ENCODE measurements around the gene NPTX1.

Gene NPTX1

GRCh38 chr17:80442764-80443163 is 33.6 kb downstream of the NPTX1 start:
- Histone ChIP-seq H3K27ac (no peak overlapping the region), H4K20me1 (peaks cover 0 to 58% (median 25%) of the 10 kb centered on the region in 11 experiments; a peak in 12 of 22 replicates), H3K36me3 (no peaks in the 10 kb centered on the region), H3K9ac (no peak overlapping the region), H3K4me1 (no peaks in the 10 kb centered on the region), H3K9me3 (replicated peaks in 1 of 11) (no peaks in the 10 kb centered on the region), H3K4me2 (no peak overlapping the region), H3K27me3 (peaks cover 0 to 22% (median 5%) of the 10 kb centered on the region in 11 experiments; a peak in 10 of 22 replicates), H3K4me3 (no peak overlapping the region)
- no peak for TF ChIP-seq Cebpa-rat (IDR thresholded peaks at IDR 0.05)

GRCh38 chr17:80442323-80442659 is 34.1 kb downstream of the NPTX1 start:
- Histone ChIP-seq H3K36me3 (no peaks in the 10 kb centered on the region), H3K9ac (no peak overlapping the region), H3K27ac (no peak overlapping the region), H3K4me1 (no peaks in the 10 kb centered on the region), H3K9me3 (replicated peaks in 1 of 11) (no peaks in the 10 kb centered on the region), H3K4me2 (no peak overlapping the region), H3K27me3 (peaks cover 0 to 22% (median 5%) of the 10 kb centered on the region in 11 experiments; a peak in 10 of 22 replicates), H3K4me3 (no peak overlapping the region), H4K20me1 (peaks cover 0 to 61% (median 25%) of the 10 kb centered on the region in 11 experiments; a peak in 12 of 22 replicates)
- TF ChIP-seq Cebpa-rat (IDR thresholded peaks at IDR 0.05) = no peak

DNA sequence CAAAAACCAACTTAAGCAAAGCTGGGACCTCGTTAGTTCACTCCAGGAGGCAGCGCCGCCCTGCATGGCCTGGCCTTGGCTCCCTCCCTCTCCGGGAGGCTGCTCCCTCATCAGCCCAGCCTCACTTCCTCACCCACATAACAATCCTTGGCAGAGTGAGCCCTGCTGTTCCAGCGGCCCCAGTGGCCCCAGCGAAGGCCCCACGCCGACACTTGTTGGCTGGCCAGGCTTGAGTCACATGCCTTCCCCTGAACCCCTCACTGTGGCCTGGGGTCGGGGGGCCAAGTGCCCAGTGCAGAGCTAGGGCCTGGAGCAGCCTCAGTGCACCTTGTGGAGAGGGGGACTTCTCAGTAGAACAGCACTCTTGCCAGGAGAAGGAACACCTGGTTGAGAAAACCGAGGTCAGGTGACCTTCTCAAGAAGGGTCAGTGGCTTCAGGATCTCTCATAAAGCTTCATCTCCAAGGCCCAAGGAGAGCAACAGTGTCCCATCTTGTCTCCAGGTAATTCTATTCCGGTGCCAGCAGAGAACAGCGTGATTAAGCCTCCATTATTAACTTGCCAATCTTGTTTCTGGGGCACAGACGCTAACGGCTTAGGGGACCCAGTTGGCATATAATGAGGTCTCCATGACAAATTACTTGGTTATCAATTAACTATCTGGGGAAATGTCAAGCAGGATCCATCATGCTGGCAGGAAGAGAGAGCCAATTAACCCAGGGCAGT is 34.6 kb downstream of the NPTX1 start:
- H3K4me2 ChIP-seq = no peak overlapping the region
- no peak overlapping the region for H3K4me3 ChIP-seq
- no peaks in the 10 kb centered on the region for H3K36me3 ChIP-seq
- H3K4me1 ChIP-seq = no peaks in the 10 kb centered on the region
- no peak overlapping the region for H3K27ac ChIP-seq
- no peak overlapping the region for H3K9ac ChIP-seq
- peaks cover 0 to 22% (median 5%) of the 10 kb centered on the region in 11 experiments; a peak in 10 of 22 replicates for H3K27me3 ChIP-seq
- peaks cover 0 to 62% (median 25%) of the 10 kb centered on the region in 11 experiments; a peak in 12 of 22 replicates for H4K20me1 ChIP-seq
- no peaks in the 10 kb centered on the region for H3K9me3 ChIP-seq (replicated peaks in 1 of 11)
- TF ChIP-seq Cebpa-rat (IDR thresholded peaks at IDR 0.05) = no peak

GRCh38 chr17:80441133-80441578 is 35.3 kb downstream of the NPTX1 start:
- H3K27ac ChIP-seq = no peak overlapping the region
- no peak overlapping the region for H3K4me2 ChIP-seq
- no peaks in the 10 kb centered on the region for H3K9me3 ChIP-seq (replicated peaks in 1 of 11)
- TF ChIP-seq Cebpa-rat (IDR thresholded peaks at IDR 0.05) = no peak
- H3K36me3 ChIP-seq = no peaks in the 10 kb centered on the region
- no peak overlapping the region for H3K4me3 ChIP-seq
- H3K4me1 ChIP-seq = no peaks in the 10 kb centered on the region
- peaks cover 0 to 22% (median 5%) of the 10 kb centered on the region in 11 experiments; a peak in 10 of 22 replicates for H3K27me3 ChIP-seq
- no peak overlapping the region for H3K9ac ChIP-seq
- H4K20me1 ChIP-seq = peaks cover 0 to 56% (median 24%) of the 10 kb centered on the region in 11 experiments; a peak in 12 of 22 replicates

DNA sequence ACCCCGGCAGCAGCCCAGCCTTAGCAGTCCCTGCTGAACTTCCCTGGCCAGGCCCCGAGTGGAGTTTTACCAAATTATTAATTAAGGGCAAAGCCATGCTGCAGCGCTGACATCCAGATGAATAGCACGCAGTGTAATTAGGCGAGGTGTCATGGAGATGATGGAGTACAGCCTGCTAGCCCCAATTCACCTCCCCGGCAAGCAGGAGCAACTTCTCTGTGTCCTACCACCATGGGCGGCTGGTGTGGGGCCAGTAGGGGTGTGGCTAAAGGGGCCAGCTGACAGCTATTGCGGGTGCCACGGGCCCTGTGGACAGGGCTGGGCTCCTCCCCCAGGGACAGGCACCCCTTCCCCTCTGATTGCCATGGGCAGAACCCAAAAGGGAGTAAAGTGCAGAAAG is 36.9 kb downstream of the NPTX1 start:
- Histone ChIP-seq H3K4me3 (no peak overlapping the region), H3K4me2 (no peak overlapping the region), H3K36me3 (no peaks in the 10 kb centered on the region), H3K9me3 (replicated peaks in 1 of 11) (no peaks in the 10 kb centered on the region; a peak in 1 of 22 replicates), H3K27ac (no peak overlapping the region), H3K9ac (no peak overlapping the region), H3K27me3 (peaks cover 0 to 13% (median 5%) of the 10 kb centered on the region in 11 experiments; a peak in 9 of 22 replicates), H4K20me1 (peaks cover 0 to 43% (median 18%) of the 10 kb centered on the region in 11 experiments; a peak in 12 of 22 replicates), H3K4me1 (no peaks in the 10 kb centered on the region)
- TF ChIP-seq Cebpa-rat (IDR thresholded peaks at IDR 0.05) = no peak

DNA sequence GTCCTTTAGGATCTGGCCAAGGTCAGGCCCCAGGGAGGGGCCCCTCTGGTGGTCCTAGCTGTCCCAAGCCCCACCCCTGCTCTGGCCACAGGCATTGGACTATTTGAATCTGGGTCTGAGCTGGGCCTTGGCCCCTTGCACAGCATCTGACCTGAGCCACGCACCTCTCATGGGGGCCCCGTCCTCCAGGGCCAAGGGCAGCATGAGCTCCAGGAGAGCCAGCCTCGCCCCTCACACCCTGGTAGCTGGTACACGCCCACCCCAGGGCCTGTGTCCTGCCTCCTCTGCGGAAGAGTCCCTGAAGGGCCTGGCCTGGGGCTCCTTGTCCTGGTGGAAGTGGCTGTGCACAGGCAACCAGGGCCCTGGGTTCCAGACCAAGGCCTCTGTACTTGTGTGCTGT is 37.6 kb downstream of the NPTX1 start:
- H3K4me2 ChIP-seq = no peak overlapping the region
- no peak overlapping the region for H3K9ac ChIP-seq
- no peaks in the 10 kb centered on the region; a peak in 1 of 22 replicates for H3K9me3 ChIP-seq (replicated peaks in 1 of 11)
- H3K27ac ChIP-seq = no peak overlapping the region
- peaks cover 0 to 13% (median 5%) of the 10 kb centered on the region in 11 experiments; a peak in 9 of 22 replicates for H3K27me3 ChIP-seq
- no peak overlapping the region for H3K4me3 ChIP-seq
- TF ChIP-seq Cebpa-rat (IDR thresholded peaks at IDR 0.05) = no peak
- H4K20me1 ChIP-seq = peaks cover 0 to 43% (median 18%) of the 10 kb centered on the region in 11 experiments; a peak in 12 of 22 replicates
- H3K4me1 ChIP-seq = no peaks in the 10 kb centered on the region
- no peaks in the 10 kb centered on the region for H3K36me3 ChIP-seq

DNA sequence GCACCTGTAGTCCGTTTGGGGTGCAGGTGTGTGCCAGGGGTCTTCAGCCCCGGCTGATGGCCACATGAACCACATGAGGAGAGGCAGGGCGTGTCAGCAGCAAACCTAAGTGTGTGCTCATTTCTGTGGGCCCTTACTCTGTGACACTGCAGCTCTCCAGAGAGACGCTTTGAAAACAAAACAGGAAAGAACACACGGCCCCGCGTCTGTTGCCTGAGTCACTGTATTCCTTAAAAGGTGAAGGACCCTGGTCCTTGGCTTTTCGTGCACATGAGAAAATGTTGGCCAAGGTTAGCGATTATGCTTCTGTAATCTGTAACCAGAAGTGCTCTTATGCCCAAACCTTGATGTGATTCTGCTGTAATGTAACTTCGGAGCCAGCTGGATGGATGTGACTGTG is 38.9 kb downstream of the NPTX1 start:
- Histone ChIP-seq H3K9ac (no peak overlapping the region), H3K27me3 (peaks cover 0 to 5% (median 0%) of the 10 kb centered on the region in 11 experiments; a peak in 5 of 22 replicates), H3K4me2 (no peak overlapping the region), H3K9me3 (replicated peaks in 1 of 11) (no peaks in the 10 kb centered on the region; a peak in 1 of 22 replicates), H3K27ac (no peak overlapping the region), H4K20me1 (peaks cover 0 to 49% (median 23%) of the 10 kb centered on the region in 11 experiments; a peak in 11 of 22 replicates), H3K4me3 (no peak overlapping the region), H3K36me3 (no peaks in the 10 kb centered on the region), H3K4me1 (no peaks in the 10 kb centered on the region)
- no peak for TF ChIP-seq Cebpa-rat (IDR thresholded peaks at IDR 0.05)

DNA sequence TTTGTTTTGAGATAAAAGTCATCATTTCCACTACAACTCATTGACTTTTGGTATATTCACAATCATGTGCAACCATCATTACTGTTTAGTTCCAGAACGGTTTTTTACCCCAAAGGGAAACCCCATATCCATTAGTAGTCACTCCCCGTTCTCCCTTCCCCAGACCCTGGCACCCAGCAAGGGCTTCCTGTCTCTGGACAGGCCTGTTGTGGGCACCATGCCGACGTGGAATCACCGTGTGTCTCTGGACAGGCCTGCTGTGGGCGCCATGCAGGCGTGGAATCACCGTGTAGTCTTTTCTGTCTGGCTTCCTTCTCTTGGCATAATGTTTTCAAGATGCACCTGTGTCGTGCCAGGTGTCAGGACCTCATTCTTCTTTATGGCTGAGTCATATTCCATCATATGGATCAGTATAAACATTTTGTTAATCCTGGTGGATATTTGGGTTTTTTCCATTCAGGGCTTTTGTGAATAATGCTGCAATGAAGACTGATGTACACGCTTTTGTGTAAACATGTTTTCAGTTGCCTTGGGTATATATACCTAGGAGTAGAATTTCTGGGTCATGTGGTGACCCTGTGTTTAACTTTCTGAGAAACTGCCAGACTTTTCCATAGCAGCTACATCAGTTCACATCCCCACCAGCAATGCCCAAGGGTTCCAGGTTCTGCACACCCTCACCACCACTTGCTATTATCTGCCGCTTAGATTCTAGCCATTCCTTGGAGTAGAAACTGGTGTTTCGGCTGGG is 42.3 kb downstream of the NPTX1 start:
- Histone ChIP-seq H3K4me1 (no peaks in the 10 kb centered on the region), H3K9me3 (replicated peaks in 1 of 11) (no peaks in the 10 kb centered on the region; a peak in 1 of 22 replicates), H4K20me1 (peaks cover 0 to 50% (median 6%) of the 10 kb centered on the region in 11 experiments; a peak in 12 of 22 replicates), H3K4me2 (no peak overlapping the region), H3K9ac (no peak overlapping the region), H3K4me3 (no peak overlapping the region), H3K27ac (no peak overlapping the region), H3K27me3 (no peaks in the 10 kb centered on the region), H3K36me3 (no peaks in the 10 kb centered on the region)
- TF ChIP-seq Cebpa-rat (IDR thresholded peaks at IDR 0.05) = no peak

GRCh38 chr17:80432961-80433550 is 43.4 kb downstream of the NPTX1 start:
- no peak for TF ChIP-seq Cebpa-rat (IDR thresholded peaks at IDR 0.05)
- H3K4me2 ChIP-seq = no peak overlapping the region
- no peaks in the 10 kb centered on the region for H3K27me3 ChIP-seq
- no peak overlapping the region for H3K4me3 ChIP-seq
- no peaks in the 10 kb centered on the region; a peak in 1 of 22 replicates for H3K9me3 ChIP-seq (replicated peaks in 1 of 11)
- H4K20me1 ChIP-seq = peaks cover 0 to 49% (median under 1%) of the 10 kb centered on the region in 11 experiments; a peak in 9 of 22 replicates
- H3K9ac ChIP-seq = no peak overlapping the region
- H3K4me1 ChIP-seq = no peaks in the 10 kb centered on the region
- H3K27ac ChIP-seq = no peak overlapping the region
- H3K36me3 ChIP-seq = no peaks in the 10 kb centered on the region
